GM12892 (cell line): ENCODE measurements around the gene TNNT3.
A peak's percentile ranks its signal among the peaks of the same experiment; 100 is the strongest.
"Not testable (repeated sequence)": the region's sequence is repeated elsewhere in the genome, so short reads cannot be mapped to it uniquely, and the experiment has no call there.

Source experiments
- DNase-seq: peaks from one replicate; pipeline ENCODE4 v3.0.0; 2011; ENCODE audit not compliant: insufficient read length
- FAIRE-seq: peaks from 2 replicates; lab custom pipeline; 2011; peaks lifted over from hg19 to GRCh38; lab: Jason Lieb, UNC
- POLR2A ChIP-seq: IDR thresholded peaks from 2 replicates; pipeline ENCODE4 v1.6.1; 2011; ENCODE audit warnings: low read depth, low read length, control low read depth
- POLR2AphosphoS5 ChIP-seq: IDR thresholded peaks from 2 replicates; pipeline ENCODE4 v1.6.1; 2011; ENCODE audit warnings: low read depth, low read length, control low read depth
- TAF1 ChIP-seq: IDR thresholded peaks from 2 replicates; pipeline ENCODE4 v1.6.1; 2011; ENCODE audit warnings: low read depth, mild to moderate bottlenecking, control low read depth, low read length, borderline replicate concordance

Gene TNNT3

DNA sequence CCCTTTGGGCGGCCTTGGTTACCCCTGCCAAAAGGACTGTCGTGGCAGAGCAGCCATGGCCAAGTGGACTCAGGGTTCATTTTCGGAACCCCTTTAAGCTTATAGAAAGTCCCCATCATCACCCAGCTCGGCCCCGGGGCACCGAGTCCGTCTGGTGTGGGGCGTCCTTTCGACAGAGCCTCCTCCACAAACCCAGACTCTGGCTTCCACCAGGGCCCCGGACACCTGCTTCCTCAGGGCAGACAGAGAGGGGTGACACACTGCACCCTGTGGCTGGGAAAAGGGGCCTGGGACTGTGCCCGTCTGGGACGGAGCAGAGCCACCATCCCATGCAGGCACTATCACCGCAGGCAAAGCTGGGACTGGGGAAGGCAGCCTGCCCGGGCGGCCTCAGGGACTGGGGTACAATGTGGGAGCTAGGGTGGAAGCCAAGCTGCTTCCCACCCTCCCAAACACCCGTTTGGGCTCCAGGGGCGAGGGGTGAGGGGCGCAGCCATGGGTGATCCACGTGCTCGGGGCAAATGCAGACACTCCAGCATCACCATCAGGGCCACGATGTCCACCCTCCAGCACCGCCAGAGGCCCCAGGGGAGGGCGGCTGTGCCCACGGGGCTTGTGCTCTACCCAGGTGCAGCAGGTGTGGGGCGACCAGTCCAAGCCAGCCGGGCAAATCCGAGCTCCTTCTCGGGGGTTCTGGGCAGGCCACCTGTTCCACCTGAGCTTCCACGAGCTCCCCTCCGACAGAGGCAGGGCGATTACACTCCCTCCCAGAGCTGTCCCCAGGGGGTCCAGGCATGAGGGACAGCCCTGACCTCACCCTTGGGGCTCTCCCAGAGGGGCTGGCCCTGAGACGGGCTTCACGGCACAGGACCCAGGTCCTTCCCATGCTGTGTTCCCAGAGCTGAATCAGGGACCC lies 15.9 kb downstream of the TNNT3 start:
- TF ChIP-seq POLR2AphosphoS5 (no peak), TAF1 (no peak), POLR2A (no peak)
- FAIRE-seq (no peak), DNase-seq (peak; percentile 30)

DNA sequence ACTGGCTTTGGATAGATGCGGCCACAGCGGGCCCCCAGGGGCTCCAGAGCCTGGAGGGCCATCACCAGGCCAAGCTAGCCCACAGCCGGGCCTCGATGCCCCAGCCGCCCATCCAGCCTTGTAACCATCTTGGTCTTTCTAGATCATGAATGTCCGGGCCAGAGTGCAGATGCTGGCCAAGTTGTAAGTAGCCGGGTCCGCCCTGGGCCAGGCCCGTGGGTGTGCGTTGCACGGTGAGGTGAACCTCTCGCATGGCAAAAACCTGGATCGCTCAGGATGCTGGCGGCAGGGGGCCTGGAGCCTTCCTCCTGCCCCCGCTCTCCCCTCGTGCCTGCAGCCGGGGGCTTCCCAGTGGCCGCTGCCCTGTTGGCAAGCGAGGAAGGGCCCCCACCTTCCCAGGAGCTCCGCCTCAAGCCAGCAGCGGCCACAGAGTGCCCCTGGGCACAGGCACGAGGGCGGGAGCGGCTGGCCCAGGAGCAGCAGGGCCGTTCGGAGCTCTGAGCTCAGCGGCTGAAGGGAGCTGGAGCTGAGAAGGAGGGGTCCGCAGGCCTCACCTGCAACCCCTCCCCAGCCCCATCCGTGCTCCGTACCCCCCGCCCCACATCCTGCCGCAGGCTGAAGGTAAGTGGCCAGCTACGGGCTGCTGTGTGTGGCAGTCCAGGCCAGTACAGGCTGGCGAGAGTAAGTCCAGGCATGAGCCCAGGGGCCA lies 16.7 kb downstream of the TNNT3 start:
- no peak for DNase-seq
- TF ChIP-seq POLR2AphosphoS5: no peak
- no peak for TF ChIP-seq TAF1
- TF ChIP-seq POLR2A: no peak

DNA sequence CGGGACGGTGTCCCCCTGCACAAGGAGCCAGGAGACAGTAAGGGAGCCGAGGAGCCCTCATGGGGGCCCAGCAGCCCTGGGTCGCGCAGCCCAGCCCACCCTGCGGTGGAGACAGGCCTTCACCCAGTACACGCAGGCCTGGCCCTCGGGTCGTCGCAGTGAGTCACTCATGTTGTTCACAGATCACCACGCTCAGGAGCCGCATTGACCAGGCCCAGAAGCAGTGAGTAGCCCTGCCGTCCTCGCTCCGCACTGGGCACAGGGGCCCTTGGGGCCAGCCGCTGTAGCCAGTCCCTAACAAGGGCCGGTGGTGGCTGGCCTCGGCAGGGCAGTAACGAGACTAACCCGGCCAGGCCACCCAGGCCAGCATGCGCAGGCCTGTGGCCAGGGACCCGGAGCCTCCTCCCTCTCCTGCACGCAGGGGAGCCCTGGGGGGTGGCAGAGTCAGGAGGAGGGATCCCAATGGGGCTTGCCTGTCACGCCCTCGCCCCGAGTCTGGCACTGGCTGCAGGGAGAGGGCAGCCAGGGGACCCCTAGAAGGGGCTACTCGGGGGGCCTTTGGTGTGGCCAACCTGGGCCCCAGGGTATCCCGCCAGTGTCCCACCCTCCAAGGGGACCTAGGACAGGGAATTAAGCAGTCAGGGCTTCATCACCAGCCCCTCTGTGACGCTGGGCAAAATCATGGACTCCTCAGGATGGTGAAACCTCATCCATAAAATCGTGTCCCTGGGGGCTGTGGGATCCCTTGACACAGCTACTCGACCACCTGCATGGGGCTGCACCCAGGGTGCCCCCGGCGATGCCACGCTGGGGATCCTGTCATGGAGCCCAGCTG lies 17.5 kb downstream of the TNNT3 start:
- no peak for DNase-seq
- FAIRE-seq: no peak
- no peak for TF ChIP-seq TAF1
- TF ChIP-seq POLR2AphosphoS5: no peak
- TF ChIP-seq POLR2A: no peak

More for the DNA sequence above, 16.7 kb downstream of the TNNT3 start:
- no peak for FAIRE-seq

DNA sequence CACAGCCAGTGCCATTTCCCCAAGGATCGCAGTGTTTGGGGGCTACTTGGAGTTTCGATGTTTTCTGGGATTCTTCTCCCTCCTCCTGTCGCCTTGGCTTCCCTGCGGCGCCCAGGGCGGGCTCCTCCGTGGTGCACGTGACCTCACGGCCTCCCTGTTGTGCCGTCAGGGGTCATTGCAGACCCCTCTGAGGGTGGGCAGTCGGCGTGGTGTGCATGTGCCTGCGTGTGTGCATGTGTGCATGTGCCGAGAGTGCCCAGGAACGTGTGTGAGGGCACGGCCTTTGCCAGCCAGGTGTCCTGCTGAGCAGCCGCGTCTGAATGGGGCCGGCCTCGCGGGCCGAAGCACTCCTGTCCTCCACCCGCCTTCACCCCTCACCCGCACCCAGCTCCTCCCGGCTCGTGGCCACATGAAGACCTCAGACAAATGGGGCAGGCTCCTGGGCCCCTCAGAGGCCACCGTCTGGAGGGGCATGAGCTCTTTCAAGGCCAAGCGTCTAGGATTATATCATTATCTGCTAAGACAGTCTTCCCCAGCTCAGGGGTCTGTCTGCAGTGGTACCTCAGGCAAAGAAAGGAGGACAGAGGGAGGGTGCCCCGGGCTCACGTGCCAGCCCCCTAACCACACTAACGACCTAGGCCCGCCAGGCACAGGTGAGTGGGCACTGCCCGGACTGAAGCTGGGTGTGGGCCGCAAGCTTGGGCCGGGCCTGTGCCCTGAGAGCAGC lies 18.3 kb downstream of the TNNT3 start:
- DNase-seq (no peak), FAIRE-seq (no peak)
- TF ChIP-seq TAF1: no peak
- no peak for TF ChIP-seq POLR2A
- TF ChIP-seq POLR2AphosphoS5: no peak

DNA sequence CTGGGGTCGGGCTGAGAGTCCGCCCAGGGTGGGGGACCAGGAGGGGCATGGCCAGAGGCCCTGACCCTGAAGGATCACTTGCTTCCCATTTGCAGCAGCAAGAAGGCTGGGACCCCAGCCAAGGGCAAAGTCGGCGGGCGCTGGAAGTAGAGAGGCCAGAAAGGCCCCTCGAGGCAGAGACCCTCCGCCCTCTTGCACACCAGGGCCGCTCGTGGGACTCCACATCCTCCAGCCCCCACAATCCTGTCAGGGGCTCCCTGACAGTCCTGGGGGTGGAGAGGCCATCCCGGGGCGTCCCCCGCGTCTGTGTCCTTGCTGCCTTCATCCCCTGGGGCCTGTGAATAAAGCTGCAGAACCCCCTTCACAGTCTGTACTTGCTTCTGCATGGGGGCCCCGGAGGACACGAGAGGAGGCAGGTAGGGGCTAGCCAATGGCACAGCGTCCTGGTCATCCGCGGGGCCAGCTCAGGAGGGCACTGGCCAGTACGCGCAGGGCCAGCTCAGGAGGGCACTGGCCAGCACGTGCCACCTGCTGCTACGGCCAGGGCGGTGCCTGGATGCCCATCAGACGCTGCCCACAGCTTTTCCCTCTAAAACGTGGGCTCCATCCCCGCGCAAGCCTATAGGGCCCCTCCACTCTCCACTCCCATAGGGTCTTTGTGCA lies 19.0 kb downstream of the TNNT3 start:
- TF ChIP-seq TAF1 (no peak), POLR2A (no peak), POLR2AphosphoS5 (no peak)
- no peak for DNase-seq
- no peak for FAIRE-seq

DNA sequence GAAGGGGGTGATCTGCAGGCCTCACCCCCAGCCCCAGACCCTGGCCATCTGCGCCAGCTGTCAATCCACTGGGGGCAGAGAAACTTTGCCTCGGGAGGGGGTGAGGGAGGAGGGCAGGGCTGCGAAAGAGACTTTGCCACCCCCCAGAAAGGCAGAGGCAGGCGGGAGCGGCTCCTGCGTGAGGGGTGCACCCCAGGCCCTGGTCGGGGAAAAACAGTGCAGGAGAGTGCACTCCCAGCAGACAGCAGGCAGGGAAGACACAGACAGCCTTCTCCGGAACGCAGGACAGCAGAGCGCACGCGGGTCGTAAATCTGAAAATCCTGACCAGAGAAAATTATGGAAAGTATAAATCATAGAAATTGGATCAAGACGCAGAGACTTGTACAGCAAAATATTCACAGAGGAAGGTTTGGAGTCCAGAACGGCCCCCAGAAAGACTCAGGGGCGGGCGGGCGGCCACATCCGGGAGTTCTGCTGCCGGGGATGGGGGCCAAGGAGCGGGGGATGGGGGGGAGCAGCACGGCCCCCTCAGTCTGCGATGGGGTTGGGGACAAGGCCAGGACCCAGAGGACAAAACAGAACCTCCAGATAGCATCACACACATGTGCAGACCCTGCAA lies 19.6 kb downstream of the TNNT3 start:
- TF ChIP-seq POLR2A: no peak
- TF ChIP-seq POLR2AphosphoS5: no peak
- TF ChIP-seq TAF1: no peak
- DNase-seq (peak; percentile 30), FAIRE-seq (no peak)

DNA sequence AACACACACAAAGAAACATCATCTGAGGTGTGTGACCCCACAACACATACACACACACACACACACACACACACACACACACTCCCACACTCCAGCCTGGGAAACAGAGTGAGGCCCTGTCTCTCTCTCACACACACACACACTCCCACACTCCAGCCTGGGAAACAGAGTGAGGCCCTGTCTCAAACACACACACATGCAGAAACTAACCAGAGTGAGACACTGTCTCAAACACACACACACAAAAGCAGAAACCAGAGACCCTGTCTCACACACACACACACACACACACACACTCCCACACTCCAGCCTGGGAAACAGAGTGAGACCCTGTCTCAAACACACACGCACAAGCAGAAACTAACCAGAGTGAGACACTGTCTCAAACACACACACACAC lies 20.3 kb downstream of the TNNT3 start:
- DNase-seq, FAIRE-seq: not testable (repeated sequence)

DNA sequence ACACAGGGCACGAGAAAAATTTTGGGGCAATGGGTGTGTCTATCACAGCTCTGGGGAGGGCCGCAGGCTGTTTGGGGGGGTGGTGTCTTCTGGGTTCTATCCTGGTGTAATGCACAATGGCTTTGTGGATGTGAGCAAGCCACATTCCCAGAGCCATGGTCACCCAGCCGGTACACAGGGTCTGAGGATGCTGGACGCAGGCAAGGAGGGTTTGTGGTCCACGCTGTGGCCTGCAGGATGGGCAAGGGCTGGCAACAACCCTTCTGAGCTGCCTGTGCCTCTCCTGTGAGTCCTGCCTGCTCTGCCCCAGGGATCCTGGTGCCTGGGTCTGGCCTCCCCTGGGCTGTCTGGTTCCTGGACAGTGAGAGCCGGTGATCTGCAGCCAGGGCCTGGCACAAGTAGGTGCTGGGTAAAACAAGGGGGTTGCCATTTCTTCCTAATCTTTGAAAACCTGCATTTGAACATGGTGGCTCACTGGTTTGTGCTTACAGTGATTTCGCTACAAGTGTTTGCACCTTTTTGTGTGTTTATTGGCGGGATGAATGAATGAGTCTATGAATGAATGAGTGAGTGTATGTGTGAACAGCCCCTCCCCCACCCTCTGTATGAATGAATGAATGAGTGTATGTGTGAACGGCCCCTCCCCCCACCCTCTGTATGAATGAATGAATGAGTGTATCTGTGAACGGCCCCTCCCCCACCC lies 23.2 kb downstream of the TNNT3 start:
- TF ChIP-seq POLR2A: no peak
- no peak for FAIRE-seq
- DNase-seq: no peak

DNA sequence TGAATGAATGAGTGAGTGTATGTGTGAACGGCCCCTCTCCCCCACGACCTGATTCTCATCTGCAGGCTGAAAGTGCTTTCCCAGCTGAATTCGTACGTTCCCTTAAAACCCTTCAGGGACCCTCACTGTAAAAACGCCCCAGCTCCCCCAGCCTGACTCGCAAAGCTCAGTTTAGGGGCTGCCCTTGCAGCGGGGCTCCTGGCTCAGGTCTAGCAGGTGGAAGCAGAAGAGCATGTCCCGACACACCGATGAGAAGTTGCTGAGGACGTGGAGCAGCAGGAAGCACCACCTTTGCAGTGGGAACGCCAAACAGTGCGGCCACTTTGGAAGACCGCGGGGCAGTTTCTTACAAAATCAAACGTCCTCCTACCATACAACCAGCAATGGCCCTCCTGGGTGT lies 24.1 kb downstream of the TNNT3 start:
- DNase-seq (no peak), FAIRE-seq (no peak)
- TF ChIP-seq POLR2AphosphoS5 (no peak), TAF1 (no peak), POLR2A (no peak)
